H1 (cell line): ENCODE data around the gene POLD4. TPM values are rescaled to one million over a fixed set of nuclear protein-coding genes. Genes with fewer than 3 reads are reported as not detected.

ENCODE experiments used
- CTCF ChIA-PET: fragments of 300-600 bp; sonication (Branson Sonifier 250); formaldehyde crosslinking; loops from one replicate; lab custom pipeline; 2021; ENCODE audit not compliant: partially characterized antibody; lab: Charles Lee
- POLR2A ChIA-PET: fragments of 300-600 bp; sonication (Branson Sonifier 250); formaldehyde crosslinking; loops from one replicate; lab custom pipeline; 2021; ENCODE audit warnings: inconsistent platforms; ENCODE audit not compliant: partially characterized antibody; lab: Charles Lee
- DNase-seq, 2 experiments: peaks; one replicate each; pipeline versions ENCODE4 v3.0.0 to v3.0.0-alpha.2; 2010 to 2022; ENCODE audit warnings: low spot score in 2 of 2, low read depth in 1 of 2, mixed read lengths in 1 of 2
- FAIRE-seq: peaks from 2 replicates; lab custom pipeline; 2011; peaks lifted over from hg19 to GRCh38; lab: Jason Lieb, UNC
- H2AFZ ChIP-seq: 2 replicates; pipeline ENCODE4 v1.8.1; 2012; ENCODE audit warnings: low read length, inconsistent platforms
- H2AK5ac ChIP-seq: 2 replicates; pipeline ENCODE4 v1.6.1; 2013; ENCODE audit warnings: low read depth, low read length
- H2BK120ac ChIP-seq: replicated peaks from 2 replicates; pipeline ENCODE3; 2013; ENCODE audit warnings: low read depth, low read length, inconsistent platforms
- H2BK12ac ChIP-seq: 2 replicates; pipeline ENCODE4 v1.6.1; 2013; ENCODE audit warnings: low read depth, low read length
- H2BK15ac ChIP-seq: 2 replicates; pipeline ENCODE4 v1.6.1; 2013; ENCODE audit warnings: low read length
- H2BK20ac ChIP-seq: 2 replicates; pipeline ENCODE4 v1.6.1; 2013; ENCODE audit warnings: low read length
- H2BK5ac ChIP-seq: 2 replicates; pipeline ENCODE4 v1.6.1; 2013; ENCODE audit warnings: low read depth, low read length
- H3K14ac ChIP-seq: 2 replicates; pipeline ENCODE4 v1.6.1; 2013; ENCODE audit warnings: inconsistent platforms; ENCODE audit not compliant: insufficient read length
- H3K18ac ChIP-seq: 2 replicates; pipeline ENCODE4 v1.6.1; 2013; ENCODE audit warnings: low read length; ENCODE audit errors: extremely low read depth
- H3K23ac ChIP-seq: 2 replicates; pipeline ENCODE4 v1.6.1; 2013; ENCODE audit warnings: inconsistent platforms; ENCODE audit not compliant: insufficient read length
- H3K23me2 ChIP-seq: 2 replicates; pipeline ENCODE4 v1.6.1; 2013; ENCODE audit warnings: low read depth, low read length
- H3K27ac ChIP-seq: 2 replicates; pipeline ENCODE4 v1.6.1; 2011; ENCODE audit warnings: low read depth, low read length, inconsistent platforms
- H3K27me3 ChIP-seq, 4 experiments: replicated peaks in 1 of 4; 1 replicate in 1 of 4; 2 replicates in 3 of 4; pipeline versions ENCODE4 v1.6.1 to v1.8.1; 2011 to 2013; ENCODE audit warnings: low read length in 3 of 4, mild to moderate bottlenecking in 3 of 4, inconsistent platforms in 2 of 4, mixed read lengths in 2 of 4, moderate library complexity in 1 of 4; ENCODE audit not compliant: control insufficient read depth in 3 of 4, insufficient read depth in 3 of 4; ENCODE audit errors: extremely low read depth in 1 of 4
- H3K36me3 ChIP-seq, 4 experiments: 2 replicates each; pipeline versions ENCODE4 v1.6.1 to v1.8.1; 2011 to 2013; ENCODE audit warnings: mild to moderate bottlenecking in 4 of 4, low read length in 3 of 4, moderate library complexity in 2 of 4, control low read depth in 1 of 4, inconsistent platforms in 1 of 4; ENCODE audit not compliant: insufficient read depth in 4 of 4, control insufficient read depth in 2 of 4
- H3K4ac ChIP-seq: replicated peaks from 2 replicates; pipeline ENCODE3; 2013; ENCODE audit warnings: low read length, low read depth, mixed read lengths, inconsistent platforms; ENCODE audit not compliant: insufficient read length
- H3K4me1 ChIP-seq, 4 experiments: replicated peaks in 1 of 4; 1 replicate in 1 of 4; 2 replicates in 3 of 4; pipeline versions ENCODE4 v1.6.1 to v1.8.1; 2011 to 2013; ENCODE audit warnings: low read length in 3 of 4, inconsistent platforms in 2 of 4, mixed read lengths in 1 of 4; ENCODE audit not compliant: insufficient read depth in 4 of 4, control insufficient read depth in 3 of 4
- H3K4me2 ChIP-seq, 2 experiments: 2 replicates each; pipeline versions ENCODE4 v1.6.1 to v1.8.1; 2011 to 2013; ENCODE audit warnings: low read depth in 2 of 2, low read length in 2 of 2, control low read depth in 1 of 2, inconsistent platforms in 1 of 2, mild to moderate bottlenecking in 1 of 2; ENCODE audit not compliant: insufficient read depth in 1 of 2
- H3K4me3 ChIP-seq, 4 experiments: fragments of 200-600, 300-600 bp in 1 of 4; sonication (generic), shearing (Covaris generic), sonication (Bioruptor Twin) in 1 of 4; 2 replicates each; pipeline versions ENCODE4 v1.5.1 to v1.8.1; 2011 to 2016; ENCODE audit warnings: low read length in 4 of 4, low read depth in 3 of 4, control low read depth in 2 of 4, inconsistent platforms in 2 of 4, mild to moderate bottlenecking in 2 of 4, mixed read lengths in 1 of 4, moderate library complexity in 1 of 4; ENCODE audit not compliant: insufficient read depth in 2 of 4; ENCODE audit errors: extremely low read depth in 1 of 4
- H3K56ac ChIP-seq: replicated peaks from 2 replicates; pipeline ENCODE3; 2013; ENCODE audit warnings: low read depth, mild to moderate bottlenecking, mixed read lengths, low read length, inconsistent platforms; ENCODE audit not compliant: insufficient read length
- H3K79me1 ChIP-seq: 2 replicates; pipeline ENCODE4 v1.6.1; 2013; ENCODE audit warnings: low read depth, low read length, control low read depth
- H3K79me2 ChIP-seq, 2 experiments: 2 replicates each; pipeline versions ENCODE4 v1.6.1 to v1.8.1; 2012 to 2013; ENCODE audit warnings: low read length in 2 of 2, mild to moderate bottlenecking in 2 of 2, inconsistent platforms in 1 of 2; ENCODE audit not compliant: insufficient read depth in 2 of 2, control insufficient read depth in 1 of 2
- H3K9ac ChIP-seq, 4 experiments: replicated peaks in 1 of 4; 1 replicate in 1 of 4; 2 replicates in 3 of 4; pipeline versions ENCODE4 v1.6.1 to v1.8.1; 2011 to 2013; ENCODE audit warnings: low read depth in 3 of 4, low read length in 3 of 4, control low read depth in 2 of 4, mild to moderate bottlenecking in 2 of 4, moderate library complexity in 2 of 4, inconsistent platforms in 1 of 4; ENCODE audit errors: extremely low read depth in 1 of 4
- H3K9me3 ChIP-seq, 2 experiments: 2 replicates each; pipeline versions ENCODE4 v1.6.1 to v1.8.1; 2012 to 2013; ENCODE audit warnings: mild to moderate bottlenecking in 2 of 2, moderate library complexity in 2 of 2, control low read depth in 1 of 2, inconsistent platforms in 1 of 2, low read depth in 1 of 2, low read length in 1 of 2, mixed read lengths in 1 of 2; ENCODE audit not compliant: insufficient read depth in 2 of 2
- H4K20me1 ChIP-seq, 2 experiments: replicated peaks in 1 of 2; 2 replicates each; pipeline versions ENCODE3 to v1.8.1; 2011 to 2013; ENCODE audit warnings: inconsistent platforms in 2 of 2, low read length in 2 of 2, mild to moderate bottlenecking in 1 of 2; ENCODE audit not compliant: insufficient read depth in 2 of 2, control insufficient read depth in 1 of 2
- H4K5ac ChIP-seq: 2 replicates; pipeline ENCODE4 v1.6.1; 2013; ENCODE audit warnings: low read length, low read depth, mixed read lengths, inconsistent platforms; ENCODE audit not compliant: insufficient read length
- H4K8ac ChIP-seq: 2 replicates; pipeline ENCODE4 v1.8.0; 2013; ENCODE audit warnings: mild to moderate bottlenecking, moderate library complexity, low read length, inconsistent platforms; ENCODE audit not compliant: insufficient read depth; ENCODE audit errors: extremely low read depth
- H4K91ac ChIP-seq: replicated peaks from 2 replicates; pipeline ENCODE3; 2013; ENCODE audit warnings: low read length, mixed read lengths, inconsistent platforms; ENCODE audit not compliant: insufficient read length
- BCL11A ChIP-seq, 2 experiments: IDR thresholded peaks; one replicate each; pipeline ENCODE4 v1.6.1; 2011; ENCODE audit warnings: low read depth in 2 of 2, low read length in 2 of 2, mild to moderate bottlenecking in 2 of 2
- CREB1 ChIP-seq: IDR thresholded peaks from 2 replicates; pipeline ENCODE4 v1.6.1; 2012; ENCODE audit warnings: inconsistent platforms
- GTF2F1 ChIP-seq: IDR thresholded peaks from 2 replicates; pipeline ENCODE4 v1.6.1; 2012; ENCODE audit warnings: low read depth, low read length, improper control_type of control experiment, borderline replicate concordance
- SP2 ChIP-seq: IDR thresholded peaks from 2 replicates; pipeline ENCODE4 v1.6.1; 2012; ENCODE audit warnings: mild to moderate bottlenecking, low read length, inconsistent platforms
- WGBS, 2 experiments: shearing (Covaris generic) in 1 of 2; methylation state at CpG; one replicate each; pipeline versions ENCODE4 v1.1.6 to v1.1.7; 2013 to 2015; ENCODE audit warnings: low lambda C conversion rate in 2 of 2, mixed read lengths in 2 of 2, inconsistent platforms in 1 of 2, low coverage in 1 of 2, missing lambda C conversion rate in 1 of 2; ENCODE audit not compliant: insufficient replicate concordance in 2 of 2, insufficient coverage in 1 of 2, insufficient read length in 1 of 2; ENCODE audit errors: extremely low coverage in 1 of 2, missing lambda C conversion rate in 1 of 2; 5-methylcytosine and 5-hydroxymethylcytosine counted together
- polyA plus RNA-seq, 7 experiments: library from polyadenylated mRNA; depleted of rRNA in 3 of 7; stranded (reverse) in 5 of 7; unstranded in 2 of 7; fragments of >200 nt in 5 of 7; fragments of 200-250 nt in 2 of 7; gene quantifications; 1 replicate in 5 of 7; 2 replicates in 1 of 7; 4 replicates in 1 of 7; pipeline versions ENCODE4 v1.2.1 to v1.2.3, GENCODE V29; 2011 to 2013; ENCODE audit warnings: missing spikeins in 2 of 7, mixed read lengths in 2 of 7
- total RNA-seq: library from RNA; stranded (reverse); fragmentation: NEBNext Ultra II Directional; extraction: Animal tissue kit (Norgen Biotek cat#: 25700); gene quantifications from 2 replicates; pipeline ENCODE4 v1.2.1, GENCODE V29; 2021

Gene POLD4
- total and polyA plus RNA-seq, 2 of the 8 experiments (the other 6 are each of a cell fraction or from before 2014, with no cell fraction given) = 21.2 to 46.7 TPM

- Histone ChIP-seq H3K9ac (no peak overlapping the region), H3K9me3 (no peaks in the 10 kb centered on the region), H2BK15ac (no peak overlapping the region), H2AFZ (no peak overlapping the region), H4K8ac (no peak overlapping the region), H2AK5ac (no peak overlapping the region), H3K23me2 (no peaks in the 10 kb centered on the region), H2BK5ac (no peak overlapping the region), H4K20me1 (no peaks in the 10 kb centered on the region), H2BK120ac (no peak overlapping the region), H3K23ac (no peak overlapping the region), H4K91ac (no peak overlapping the region), H3K14ac (no peak overlapping the region), H3K56ac (no peak overlapping the region), H3K4ac (no peak overlapping the region), H3K4me3 (no peak overlapping the region), H3K27ac (no peak overlapping the region), H2BK20ac (no peak overlapping the region), H3K36me3 (no peaks in the 10 kb centered on the region), H3K4me2 (no peak overlapping the region), H3K4me1 (peaks cover 0 to 6% (median 1%) of the 10 kb centered on the region in 4 experiments; a peak in 4 of 7 replicates), H3K27me3 (peaks cover 0 to 4% (median 2%) of the 10 kb centered on the region in 4 experiments; a peak in 3 of 7 replicates), H3K79me2 (no peaks in the 10 kb centered on the region), H4K5ac (no peak overlapping the region), H3K79me1 (no peaks in the 10 kb centered on the region), H3K18ac (no peak overlapping the region), H2BK12ac (no peak overlapping the region)
- ChIA-PET POLR2A (interaction anchor here (4.1 kb wide), 1 partner anchor 10 kb away, joined by 16 read pairs; the partner anchor contains the start of gene POLD4), CTCF (interaction anchor here (0.8 to 34.8 kb wide), 3 partner anchors 6 to 18 kb away, joined by 3 to 1305 read pairs (median 1305); partner anchors contain the start of genes CLCF1, POLD4 and RAD9A)
- no peak for DNase-seq
- FAIRE-seq = no peak
- TF ChIP-seq SP2 (no peak), GTF2F1 (no peak), BCL11A (IDR thresholded peaks at IDR 0.05; ENCODE audit: low read depth in 2 of 2, low read length in 2 of 2) (no peak), CREB1 (no peak)
- WGBS, 2 experiments = 87% methylated on average over 3 of the region's 3 CpGs; no CpG with 5 or more reads in 1 of the 2 experiments
Observed at GRCh38 chr11:67364169-67364568, 10.8 kb upstream of the POLD4 start.
